Measurements from ENCODE around the gene TMEM116.

DNA sequence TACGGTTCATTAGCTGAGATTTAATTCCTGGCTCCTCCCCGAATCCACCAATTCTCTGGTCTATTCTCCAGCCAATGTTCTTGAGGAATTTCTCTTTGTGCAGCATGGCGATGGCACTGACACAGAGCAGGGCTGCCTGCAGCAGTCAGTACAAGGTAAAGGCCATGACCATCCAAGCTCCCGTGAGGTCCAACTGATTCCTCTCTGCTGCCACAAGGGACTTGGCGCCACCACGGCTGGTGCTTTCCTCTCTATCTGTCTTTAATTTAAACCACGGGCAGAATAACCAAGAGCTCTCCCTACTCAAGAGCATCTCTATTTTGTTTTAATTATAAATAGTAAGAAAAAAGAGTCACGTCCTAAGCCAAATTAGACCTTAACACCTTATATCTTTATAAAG is 12.1 kb downstream of the TMEM116 start:
- TF ChIP-seq, protein P1, sequence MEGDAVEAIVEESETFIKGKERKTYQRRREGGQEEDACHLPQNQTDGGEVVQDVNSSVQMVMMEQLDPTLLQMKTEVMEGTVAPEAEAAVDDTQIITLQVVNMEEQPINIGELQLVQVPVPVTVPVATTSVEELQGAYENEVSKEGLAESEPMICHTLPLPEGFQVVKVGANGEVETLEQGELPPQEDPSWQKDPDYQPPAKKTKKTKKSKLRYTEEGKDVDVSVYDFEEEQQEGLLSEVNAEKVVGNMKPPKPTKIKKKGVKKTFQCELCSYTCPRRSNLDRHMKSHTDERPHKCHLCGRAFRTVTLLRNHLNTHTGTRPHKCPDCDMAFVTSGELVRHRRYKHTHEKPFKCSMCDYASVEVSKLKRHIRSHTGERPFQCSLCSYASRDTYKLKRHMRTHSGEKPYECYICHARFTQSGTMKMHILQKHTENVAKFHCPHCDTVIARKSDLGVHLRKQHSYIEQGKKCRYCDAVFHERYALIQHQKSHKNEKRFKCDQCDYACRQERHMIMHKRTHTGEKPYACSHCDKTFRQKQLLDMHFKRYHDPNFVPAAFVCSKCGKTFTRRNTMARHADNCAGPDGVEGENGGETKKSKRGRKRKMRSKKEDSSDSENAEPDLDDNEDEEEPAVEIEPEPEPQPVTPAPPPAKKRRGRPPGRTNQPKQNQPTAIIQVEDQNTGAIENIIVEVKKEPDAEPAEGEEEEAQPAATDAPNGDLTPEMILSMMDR (IDR thresholded peaks at IDR 0.05): no peak
- TF ChIP-seq POLR2A (IDR thresholded peaks at IDR 0.05): no peak

All from lower leg skin (tissue), 3 donors.